GM21528 (cell line): ENCODE results near the gene GCNT4.

ENCODE experiments used
- ATAC-seq: cut with Tn5 transposase; IDR thresholded peaks from one replicate; pipeline ENCODE4 v1.9.1; 2021; ENCODE audit warnings: mild to moderate bottlenecking, moderate library complexity; ENCODE audit not compliant: unreplicated experiment, low FRiP score

GCNT4 gene

DNA sequence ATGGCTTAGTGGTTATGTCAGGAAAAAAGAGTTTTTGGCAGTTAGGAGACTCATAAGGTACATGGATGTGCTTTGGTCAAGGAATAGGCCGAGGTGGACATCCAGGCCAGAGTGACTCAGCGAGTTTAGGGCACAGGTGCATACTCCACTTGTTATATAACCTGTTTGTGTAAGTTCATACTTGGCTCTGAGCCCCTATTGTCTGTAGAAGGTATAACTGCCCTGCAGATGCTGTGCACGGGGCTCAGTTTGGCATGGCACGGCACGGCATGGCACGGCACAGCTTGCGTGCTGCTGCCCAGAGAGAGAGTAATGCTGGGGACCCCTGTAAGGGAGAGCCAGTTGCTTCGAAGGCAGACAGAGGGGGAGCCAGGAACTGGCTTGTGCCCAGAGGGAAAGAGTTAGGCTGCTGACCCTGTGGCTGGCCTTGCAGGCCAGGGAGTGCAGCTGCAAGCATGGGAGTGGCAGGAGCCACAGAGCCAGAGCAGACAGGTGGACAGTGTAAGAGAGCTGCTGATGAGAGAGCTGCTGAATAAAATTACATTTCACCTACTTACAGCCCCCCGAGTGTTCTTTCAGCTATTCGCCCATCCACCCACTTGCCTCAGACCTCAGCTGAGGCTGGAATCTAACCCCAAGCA lies 32.2 kb downstream of the GCNT4 start:
- no peak for ATAC-seq

DNA sequence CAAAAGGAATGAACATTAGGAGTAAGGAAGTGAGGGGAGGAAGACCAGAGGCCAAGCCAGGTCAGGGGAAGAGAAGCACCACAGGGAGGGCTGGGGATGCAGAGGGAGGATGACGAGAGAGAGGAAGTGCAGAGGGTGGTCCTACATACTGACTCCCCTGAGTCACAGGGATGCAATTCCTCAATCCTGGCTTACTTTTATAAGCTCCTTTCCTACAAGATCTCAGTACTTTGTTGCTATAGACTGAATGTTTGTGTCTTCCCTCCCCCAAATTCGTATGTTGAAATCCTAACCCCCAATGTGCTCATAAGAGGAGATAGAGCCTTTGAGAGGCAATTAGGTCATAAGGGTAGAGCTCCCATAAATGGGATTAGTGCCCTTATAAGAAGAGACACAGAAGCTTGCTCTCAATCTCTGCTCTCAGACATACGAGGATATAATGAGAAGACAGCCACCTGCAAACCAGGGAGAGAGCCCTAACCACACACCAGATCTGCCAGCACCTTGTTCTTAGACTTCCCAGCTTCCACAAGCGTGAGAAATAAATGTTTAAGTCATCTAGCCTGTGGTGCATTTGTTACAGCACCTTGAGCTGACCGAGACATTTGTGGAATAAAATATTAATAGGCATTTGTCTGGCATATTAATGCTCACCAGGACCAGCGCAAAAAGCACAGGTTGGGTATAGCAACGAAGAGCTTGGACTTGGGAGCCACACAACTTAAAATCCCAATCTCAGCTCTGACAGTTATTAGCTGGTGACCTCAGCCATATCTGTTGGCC lies 33.4 kb downstream of the GCNT4 start:
- ATAC-seq: no peak

DNA sequence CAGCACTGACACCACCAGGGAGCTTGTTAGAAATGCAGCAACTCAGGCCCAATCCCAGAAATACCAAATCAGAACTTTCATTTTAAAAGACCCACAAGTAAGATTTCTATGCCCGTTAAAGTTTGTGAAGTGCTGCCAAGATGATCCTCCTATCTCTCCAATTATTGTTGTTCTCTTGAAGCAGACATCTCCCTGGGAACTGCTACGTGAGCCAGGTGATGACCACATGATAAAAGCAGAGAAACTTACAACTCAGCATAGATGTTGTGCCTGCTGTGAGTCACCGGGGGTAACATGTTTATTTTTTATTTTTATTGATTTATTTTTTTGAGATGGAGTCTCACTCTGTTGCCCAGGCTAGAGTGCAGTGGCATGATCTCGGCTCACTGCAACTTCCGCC lies 34.4 kb downstream of the GCNT4 start:
- no peak for ATAC-seq

DNA sequence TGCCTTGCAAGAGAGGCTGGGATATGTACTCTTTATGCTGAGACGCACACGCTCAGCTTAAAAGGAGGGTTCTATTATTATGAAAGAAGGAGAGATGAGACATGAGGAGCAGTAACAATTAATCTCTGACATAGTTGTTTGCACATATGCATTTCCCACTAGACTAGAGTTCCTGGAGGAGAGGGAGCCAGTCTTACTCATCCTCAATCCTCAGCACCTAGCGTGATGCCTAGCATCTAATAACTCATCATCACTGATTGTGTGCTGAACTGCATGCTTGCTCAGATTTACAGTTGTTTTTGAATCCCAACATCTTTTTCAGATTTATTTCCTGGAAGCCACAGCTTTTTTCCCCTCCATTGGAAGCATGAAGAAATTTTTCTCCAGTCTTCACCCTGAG lies 35.5 kb downstream of the GCNT4 start:
- ATAC-seq: no peak

DNA sequence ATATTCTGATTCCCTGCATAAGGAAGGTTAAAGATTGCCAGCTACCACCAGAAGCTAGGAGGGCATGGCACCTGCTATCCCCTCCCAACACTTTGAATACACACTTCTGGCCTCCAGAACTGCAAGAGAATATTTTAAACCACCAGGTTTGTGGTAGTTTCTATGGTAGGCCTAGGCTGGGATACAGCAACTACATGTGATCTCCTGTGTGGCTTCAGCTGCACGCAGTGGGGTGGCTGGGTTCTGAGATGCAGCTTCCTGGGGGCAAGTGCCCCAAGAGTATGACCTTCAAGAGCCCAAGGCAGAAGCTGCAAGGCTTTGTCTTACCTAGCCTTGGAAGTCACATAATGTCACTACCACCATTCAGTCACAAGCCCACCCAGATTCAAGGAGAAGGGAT lies 39.6 kb downstream of the GCNT4 start:
- ATAC-seq: no peak

DNA sequence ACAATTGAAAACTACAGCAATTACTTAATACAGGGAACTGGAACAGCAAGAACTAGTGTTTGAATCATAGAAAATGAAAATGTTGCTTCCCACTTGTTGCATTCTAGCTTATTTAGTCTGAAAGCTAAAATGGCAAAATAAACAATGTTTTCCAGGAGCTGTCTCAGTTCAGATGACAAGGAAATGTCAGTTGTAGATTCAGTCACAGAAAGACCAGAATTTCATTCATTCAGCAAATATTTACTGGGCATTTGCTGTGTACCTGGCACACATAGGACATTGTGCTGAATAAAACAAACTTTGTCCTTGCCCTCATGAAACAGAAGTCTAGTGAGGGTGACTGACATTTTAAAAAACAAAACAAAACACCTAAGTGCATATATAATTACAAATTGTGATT lies 41.5 kb downstream of the GCNT4 start:
- no peak for ATAC-seq

DNA sequence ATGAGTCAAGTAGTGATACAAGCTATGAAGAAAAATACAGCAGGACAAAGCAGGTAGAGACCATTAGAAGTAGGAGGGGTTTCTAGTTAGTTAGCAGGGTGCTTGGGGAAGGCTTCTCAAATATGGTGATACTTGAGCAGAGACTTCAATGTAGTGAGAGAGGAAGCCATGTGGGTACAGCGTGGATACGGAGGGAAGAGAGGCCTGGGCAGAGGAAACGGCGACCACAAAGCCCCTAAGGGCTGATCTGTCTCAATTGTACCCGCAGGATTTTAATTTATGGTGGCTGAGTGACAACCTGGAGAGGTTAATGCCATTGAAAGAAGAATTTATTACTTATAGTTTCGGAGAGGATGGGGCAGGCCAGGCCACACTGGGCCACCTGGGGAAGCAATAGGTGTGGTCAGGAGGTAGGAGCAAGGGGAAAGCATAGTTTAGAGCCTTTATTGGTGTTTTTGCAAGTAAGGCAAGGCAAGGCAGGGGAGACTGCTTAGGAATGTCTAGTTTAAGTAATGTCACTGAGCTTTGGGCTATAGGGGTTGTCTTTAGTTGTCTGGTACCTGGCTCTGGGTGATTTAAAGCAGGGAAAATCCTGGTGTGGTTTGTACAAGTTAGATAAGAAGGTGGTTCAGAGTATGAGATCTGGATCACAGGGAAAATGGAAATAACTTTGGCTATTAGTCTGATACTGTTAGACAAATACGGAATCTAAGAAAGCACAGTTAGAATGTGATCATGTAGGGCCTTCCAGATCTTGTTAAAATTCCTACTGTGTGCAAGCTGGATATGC lies 42.6 kb downstream of the GCNT4 start:
- ATAC-seq: no peak

DNA sequence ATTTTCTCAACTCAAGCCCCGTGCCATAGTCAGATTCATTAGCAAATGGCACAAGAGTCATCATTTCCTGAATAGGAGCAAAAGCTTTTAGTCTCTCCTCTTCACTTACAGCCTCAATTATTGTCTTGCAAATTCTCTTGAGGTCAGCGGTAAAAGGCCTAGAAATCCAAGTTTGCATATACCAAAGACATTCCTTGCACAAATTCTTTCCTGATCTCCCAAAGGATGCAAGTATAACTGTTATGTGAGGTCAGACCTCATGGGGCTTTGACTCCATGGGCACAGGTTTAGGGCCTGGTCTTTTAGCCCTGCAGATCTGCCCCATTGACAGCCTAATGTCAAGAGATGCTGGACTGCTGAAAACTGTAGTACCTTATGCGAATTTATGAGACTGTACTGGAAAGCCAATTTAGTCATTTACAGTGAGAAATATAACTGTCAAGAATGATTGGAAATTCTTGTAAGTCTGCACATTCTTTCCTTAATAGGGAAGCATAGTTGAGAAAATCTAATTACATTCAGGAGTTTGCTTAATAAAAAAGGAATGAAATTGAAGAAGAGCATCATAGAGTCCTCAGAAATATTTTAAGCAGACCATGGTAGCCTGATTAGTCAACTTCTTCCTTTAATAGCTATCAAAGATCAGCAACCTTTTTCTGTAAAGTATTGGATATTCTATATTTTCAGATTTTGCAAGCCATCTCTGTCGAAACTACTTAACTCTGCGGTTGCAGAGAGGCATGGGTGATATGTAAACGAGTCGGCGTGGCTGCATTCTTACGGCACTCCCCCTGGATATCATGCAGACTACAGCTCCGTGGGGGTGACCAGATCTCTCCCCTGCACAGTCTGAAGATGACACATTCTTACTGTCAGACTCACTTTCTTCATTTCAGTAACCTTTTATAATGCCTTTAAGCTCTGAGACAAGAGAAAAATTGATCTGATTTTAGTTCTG lies 45.2 kb downstream of the GCNT4 start:
- ATAC-seq: no peak

DNA sequence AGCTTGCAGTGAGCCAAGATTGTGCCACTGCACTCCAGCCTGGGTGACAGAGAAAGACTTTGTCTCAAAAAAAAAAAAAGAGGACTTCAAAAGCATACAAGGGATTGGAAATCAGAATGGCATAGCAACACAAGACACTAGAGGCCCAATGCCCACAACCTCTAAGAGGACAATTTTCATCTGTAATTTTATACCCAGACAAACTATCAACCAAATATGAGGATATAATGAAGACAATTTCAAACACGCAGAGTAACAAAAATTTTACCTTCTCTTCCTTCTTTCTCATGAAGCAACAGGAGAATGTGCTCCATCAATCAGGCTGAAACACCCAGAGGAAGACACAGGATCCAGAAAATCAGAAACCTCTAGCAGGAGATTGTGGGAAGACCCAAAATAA lies 46.8 kb downstream of the GCNT4 start:
- ATAC-seq: no peak
